IMR-90 (cell line): ENCODE measurements around the gene B9D1. TPM values are rescaled to one million over a fixed set of nuclear protein-coding genes. Genes with fewer than 3 reads are reported as not detected.

Experiments
- ATAC-seq: fragments of 200-7000 bp; cut with Tn5 transposase; 2 replicates; pipeline ENCODE4 v1.9.1; 2020; ENCODE audit warnings: low read depth, mild to moderate bottlenecking, moderate library complexity
- BruUV-seq: library from RNA; stranded (reverse); fragments of 400-500 nt; replicated peaks from 2 replicates; lab custom pipeline; 2021; lab: Mats Ljungman, UMichigan
- CTCF ChIA-PET: fragments of 300-600 bp; formaldehyde crosslinking; extraction: SDS; loops from one replicate; lab custom pipeline; 2021; ENCODE audit warnings: antibody characterized with exemption; lab: Yijun Ruan, JAX
- POLR2A ChIA-PET: fragments of 300-600 bp; sonication (Branson Sonifier 250); formaldehyde crosslinking; loops from one replicate; lab custom pipeline; 2022; ENCODE audit warnings: antibody characterized with exemption; ENCODE audit not compliant: unreplicated experiment; lab: Charles Lee
- DNase-seq: peaks from one replicate; pipeline ENCODE4 v3.0.0; 2013
- H2AFZ ChIP-seq: replicated peaks from 2 replicates; pipeline ENCODE3; 2013; ENCODE audit warnings: low read length, mild to moderate bottlenecking; ENCODE audit not compliant: poor library complexity
- H2AK5ac ChIP-seq: 2 replicates; pipeline ENCODE4 v1.6.1; 2013; ENCODE audit warnings: low read depth, low read length, inconsistent platforms
- H2AK9ac ChIP-seq: replicated peaks from 2 replicates; pipeline ENCODE3; 2013; ENCODE audit warnings: mild to moderate bottlenecking, low read depth, low read length, moderate library complexity; ENCODE audit not compliant: poor library complexity
- H2BK120ac ChIP-seq: 2 replicates; pipeline ENCODE4 v1.6.1; 2013; ENCODE audit warnings: low read depth, low read length, inconsistent platforms
- H2BK15ac ChIP-seq: 3 replicates; pipeline ENCODE4 v1.6.1; 2013; ENCODE audit warnings: low read depth, low read length, inconsistent platforms
- H2BK20ac ChIP-seq: 2 replicates; pipeline ENCODE4 v1.6.1; 2013; ENCODE audit warnings: low read depth, mild to moderate bottlenecking, inconsistent platforms, low read length, moderate library complexity
- H2BK5ac ChIP-seq: 2 replicates; pipeline ENCODE4 v1.6.1; 2013; ENCODE audit warnings: mild to moderate bottlenecking, low read depth, low read length, inconsistent platforms; ENCODE audit not compliant: poor library complexity, severe bottlenecking
- H3K14ac ChIP-seq: replicated peaks from 2 replicates; pipeline ENCODE4 v1.6.1; 2013; ENCODE audit warnings: low read depth, low read length, inconsistent platforms
- H3K18ac ChIP-seq: 2 replicates; pipeline ENCODE4 v1.6.1; 2013; ENCODE audit warnings: low read depth, low read length, control low read depth
- H3K23ac ChIP-seq: 2 replicates; pipeline ENCODE4 v1.6.1; 2013; ENCODE audit warnings: low read depth, low read length, inconsistent platforms
- H3K27ac ChIP-seq: 2 replicates; pipeline ENCODE4 v1.5.1; 2013; ENCODE audit warnings: mild to moderate bottlenecking, control low read depth, low read length; ENCODE audit not compliant: insufficient read depth
- H3K27me3 ChIP-seq: 2 replicates; pipeline ENCODE4 v1.6.1; 2013; ENCODE audit warnings: low read length; ENCODE audit not compliant: control insufficient read depth, insufficient read depth
- H3K36me3 ChIP-seq: 2 replicates; pipeline ENCODE4 v1.6.1; 2013; ENCODE audit warnings: low read length, mixed read lengths; ENCODE audit not compliant: control insufficient read depth, insufficient read depth
- H3K4ac ChIP-seq: 2 replicates; pipeline ENCODE4 v1.6.1; 2013; ENCODE audit warnings: low read depth, low read length, inconsistent platforms
- H3K4me1 ChIP-seq: 2 replicates; pipeline ENCODE4 v1.6.1; 2013; ENCODE audit warnings: low read length, mixed read lengths; ENCODE audit not compliant: control insufficient read depth, insufficient read depth
- H3K4me2 ChIP-seq: 2 replicates; pipeline ENCODE4 v1.6.1; 2013; ENCODE audit warnings: low read depth, mild to moderate bottlenecking, control low read depth, low read length, moderate library complexity
- H3K4me3 ChIP-seq: 2 replicates; pipeline ENCODE4 v1.5.1; 2013; ENCODE audit warnings: low read depth, mild to moderate bottlenecking, control low read depth, low read length, moderate library complexity; ENCODE audit not compliant: insufficient read depth
- H3K56ac ChIP-seq: 2 replicates; pipeline ENCODE4 v1.6.1; 2013; ENCODE audit warnings: low read length, inconsistent platforms; ENCODE audit not compliant: insufficient read depth; ENCODE audit errors: extremely low read depth
- H3K79me1 ChIP-seq, 2 experiments: 2 replicates each; pipeline ENCODE4 v1.6.1; 2013; ENCODE audit warnings: low read length in 2 of 2, inconsistent platforms in 1 of 2, low read depth in 1 of 2
- H3K9ac ChIP-seq: 2 replicates; pipeline ENCODE4 v1.6.1; 2013; ENCODE audit warnings: low read depth, low read length, control low read depth
- H3K9me1 ChIP-seq: 2 replicates; pipeline ENCODE4 v1.6.1; 2013; ENCODE audit warnings: low read length, inconsistent platforms; ENCODE audit not compliant: insufficient read depth
- H3K9me3 ChIP-seq: 2 replicates; pipeline ENCODE4 v1.6.1; 2013; ENCODE audit warnings: low read length; ENCODE audit not compliant: control insufficient read depth, insufficient read depth
- H4K20me1 ChIP-seq: 2 replicates; pipeline ENCODE4 v1.6.1; 2013; ENCODE audit warnings: low read length, inconsistent platforms; ENCODE audit not compliant: insufficient read depth
- H4K5ac ChIP-seq: 2 replicates; pipeline ENCODE4 v1.6.1; 2013; ENCODE audit warnings: mild to moderate bottlenecking, low read depth, low read length, control low read depth
- H4K8ac ChIP-seq, 2 experiments: 2 replicates each; pipeline ENCODE4 v1.6.1; 2013; ENCODE audit warnings: low read depth in 2 of 2, low read length in 2 of 2, control low read depth in 1 of 2, inconsistent platforms in 1 of 2
- H4K91ac ChIP-seq: 2 replicates; pipeline ENCODE4 v1.6.1; 2013; ENCODE audit warnings: low read depth, low read length, inconsistent platforms; ENCODE audit not compliant: insufficient read depth
- POLR2A ChIP-seq: IDR thresholded peaks from 2 replicates; pipeline ENCODE4 v1.6.1; 2012; ENCODE audit warnings: mild to moderate bottlenecking, low read depth, low read length
- WGBS, 2 experiments: methylation state at CpG; one replicate each; pipeline versions ENCODE4 v1.1.5 to v1.1.7; 2013; ENCODE audit warnings: missing lambda C conversion rate in 2 of 2; ENCODE audit not compliant: insufficient read length in 1 of 2; ENCODE audit errors: extremely low coverage in 2 of 2; 5-methylcytosine and 5-hydroxymethylcytosine counted together
- dilution Hi-C: fragments of 300-500 bp; cut with HindIII; formaldehyde crosslinking; loops from one replicate; pipeline ENCODE4 v1.14.3; 2018; ENCODE audit warnings: low sequenced_read_pairs; ENCODE audit not compliant: unreplicated experiment
- in situ Hi-C: fragments of 300-500 bp; cut with MboI; formaldehyde crosslinking; loops from 3 replicates; pipeline ENCODE4 v1.14.3; 2019; ENCODE audit warnings: low sequenced_read_pairs, inconsistent platforms, mixed read lengths
- intact Hi-C: fragments of 100-400 bp; cut with micrococcal nuclease; formaldehyde crosslinking; loops from 2 replicates; pipeline ENCODE4 v1.10.0; 2022
- polyA plus RNA-seq, 3 experiments: library from polyadenylated mRNA; depleted of rRNA; stranded (reverse); fragments of >200 nt; gene quantifications; 2 replicates each; pipeline ENCODE4 v1.2.3, GENCODE V29; 2012; ENCODE audit warnings: low replicate concordance in 1 of 3
- total RNA-seq: library from RNA; depleted of rRNA; stranded (reverse); fragments of >200 nt; gene quantifications from 2 replicates; pipeline ENCODE4 v1.2.3, GENCODE V29; 2012
- TF ChIP-seq, protein P1 (sequence below): fragments of 150-350 bp; IDR thresholded peaks from 2 replicates; pipeline ENCODE4 v1.6.1; 2017; ENCODE audit warnings: mild to moderate bottlenecking, antibody characterized with exemption, low read length, low read depth

B9D1 gene
- total and polyA plus RNA-seq, 2 of the 4 experiments (the other 2 are of a cell fraction) = 42.5 to 43.8 TPM

GRCh38 chr17:19331543-19332245, 30.8 kb downstream of the B9D1 start:
- Histone ChIP-seq H3K14ac (peak overlapping the region; percentile 40), H3K36me3 (peaks cover 18% of the 10 kb centered on the region; the same call in 1 of the 2 replicates), H3K27me3 (no peaks in the 10 kb centered on the region), H3K27ac (peak overlapping the region; percentile 90), H2AFZ (no peak overlapping the region), H3K9me3 (no peaks in the 10 kb centered on the region), H3K23ac (peak overlapping the region; percentile 19; the same call in 1 of the 2 replicates), H2BK5ac (peak overlapping the region; percentile 92), H3K9me1 (peaks cover 39% of the 10 kb centered on the region), H4K91ac (peak overlapping the region; percentile 85), H2BK120ac (peak overlapping the region; percentile 77), H2AK5ac (peak overlapping the region; percentile 92), H2BK20ac (peak overlapping the region; percentile 67), H4K20me1 (peaks cover 4% of the 10 kb centered on the region; the same call in 1 of the 2 replicates), H2AK9ac (peak overlapping the region; percentile 62), H3K56ac (peak overlapping the region; percentile 76), H4K5ac (peak overlapping the region; percentile 61), H3K4me3 (no peak overlapping the region), H3K4me2 (peak overlapping the region; percentile 23; the same call in 1 of the 2 replicates), H3K4me1 (peaks cover 33% of the 10 kb centered on the region), H4K8ac (peak overlapping the region; percentile 63 to 90; a peak in 3 of 4 replicates), H3K79me1 (peaks cover 0 to 35% of the 10 kb centered on the region in 2 experiments; a peak in 2 of 4 replicates), H3K18ac (peak overlapping the region; percentile 58), H2BK15ac (peak overlapping the region; percentile 90; the same call in 2 of the 3 replicates), H3K4ac (peak overlapping the region; percentile 89), H3K9ac (peak overlapping the region; percentile 10; the same call in 1 of the 2 replicates)
- CTCF ChIA-PET = interaction anchor here (0.7 to 1.2 kb wide), 2 partner anchors 8 to 134 kb away, joined by 3 to 6 read pairs; no protein-coding TSS in a partner anchor
- dilution Hi-C loops = no loop called here
- ATAC-seq = peak; percentile 31; the same call in 1 of the 2 replicates
- intact Hi-C loops = no loop called here
- WGBS, 2 experiments = 60% methylated on average over 1 of the region's 13 CpGs; no CpG with 5 or more reads in 1 of the 2 experiments
- no TSS peak for BruUV-seq
- in situ Hi-C loops = no loop called here
- POLR2A ChIA-PET = no interaction called here
- peak; percentile 22 for DNase-seq
- TF ChIP-seq POLR2A = no peak
- TF ChIP-seq, protein P1, sequence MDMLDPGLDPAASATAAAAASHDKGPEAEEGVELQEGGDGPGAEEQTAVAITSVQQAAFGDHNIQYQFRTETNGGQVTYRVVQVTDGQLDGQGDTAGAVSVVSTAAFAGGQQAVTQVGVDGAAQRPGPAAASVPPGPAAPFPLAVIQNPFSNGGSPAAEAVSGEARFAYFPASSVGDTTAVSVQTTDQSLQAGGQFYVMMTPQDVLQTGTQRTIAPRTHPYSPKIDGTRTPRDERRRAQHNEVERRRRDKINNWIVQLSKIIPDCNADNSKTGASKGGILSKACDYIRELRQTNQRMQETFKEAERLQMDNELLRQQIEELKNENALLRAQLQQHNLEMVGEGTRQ = peak; percentile 90
